ENCODE data around the gene SPATA3. TPM values are rescaled to one million over a fixed set of nuclear protein-coding genes. Genes with fewer than 3 reads are reported as not detected.

SPATA3 gene
- total RNA-seq, 1 experiment from 2014 or later, result not detected

- H3K36me3 ChIP-seq (ENCODE audit: low read depth, low read length), result no peaks in the 10 kb centered on the region
- no peaks in the 10 kb centered on the region for H3K9me2 ChIP-seq (replicated peaks; ENCODE audit: low read length)
- H3K79me2 ChIP-seq (ENCODE audit: low read length), result no peaks in the 10 kb centered on the region
- CTCF ChIA-PET, result no interaction called here
- H3K27ac ChIP-seq (ENCODE audit: low read length), result no peak overlapping the region
- no peak for ATAC-seq
- intact Hi-C loops (cut with micrococcal nuclease), result no loop called here
- no peak for TF ChIP-seq EZH2 (IDR thresholded peaks at IDR 0.05; ENCODE audit: low read length, unreplicated experiment)
- TF ChIP-seq EZH2phosphoT487 (IDR thresholded peaks at IDR 0.05; ENCODE audit: borderline replicate concordance, low read length), result no peak
- TF ChIP-seq, protein P1, sequence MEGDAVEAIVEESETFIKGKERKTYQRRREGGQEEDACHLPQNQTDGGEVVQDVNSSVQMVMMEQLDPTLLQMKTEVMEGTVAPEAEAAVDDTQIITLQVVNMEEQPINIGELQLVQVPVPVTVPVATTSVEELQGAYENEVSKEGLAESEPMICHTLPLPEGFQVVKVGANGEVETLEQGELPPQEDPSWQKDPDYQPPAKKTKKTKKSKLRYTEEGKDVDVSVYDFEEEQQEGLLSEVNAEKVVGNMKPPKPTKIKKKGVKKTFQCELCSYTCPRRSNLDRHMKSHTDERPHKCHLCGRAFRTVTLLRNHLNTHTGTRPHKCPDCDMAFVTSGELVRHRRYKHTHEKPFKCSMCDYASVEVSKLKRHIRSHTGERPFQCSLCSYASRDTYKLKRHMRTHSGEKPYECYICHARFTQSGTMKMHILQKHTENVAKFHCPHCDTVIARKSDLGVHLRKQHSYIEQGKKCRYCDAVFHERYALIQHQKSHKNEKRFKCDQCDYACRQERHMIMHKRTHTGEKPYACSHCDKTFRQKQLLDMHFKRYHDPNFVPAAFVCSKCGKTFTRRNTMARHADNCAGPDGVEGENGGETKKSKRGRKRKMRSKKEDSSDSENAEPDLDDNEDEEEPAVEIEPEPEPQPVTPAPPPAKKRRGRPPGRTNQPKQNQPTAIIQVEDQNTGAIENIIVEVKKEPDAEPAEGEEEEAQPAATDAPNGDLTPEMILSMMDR (conservative IDR thresholded peaks at IDR 0.05; ENCODE audit: low read depth, low read length), result no peak
- H3K9ac ChIP-seq (ENCODE audit: low read length), result no peak overlapping the region
- no peak overlapping the region for H2AFZ ChIP-seq (ENCODE audit: low read length)
- no peaks in the 10 kb centered on the region for H3F3A ChIP-seq (ENCODE audit: low read length, unreplicated experiment)
- no peaks in the 10 kb centered on the region for H4K20me1 ChIP-seq (ENCODE audit: low read length)
- no peak for DNase-seq
- H3K4me2 ChIP-seq (ENCODE audit: low read length), result no peak overlapping the region
- POLR2A ChIA-PET (ENCODE audit: unreplicated experiment), result no interaction called here
- H3K4me3 ChIP-seq (ENCODE audit: low read length), result no peak overlapping the region
- H3K27me3 ChIP-seq (ENCODE audit: low read length), result peaks cover 3% of the 10 kb centered on the region
- no TSS peak for BruUV-seq (replicated peaks)
- H3K4me1 ChIP-seq (ENCODE audit: insufficient read depth, low read length), result no peaks in the 10 kb centered on the region
- no peaks in the 10 kb centered on the region for H3K9me3 ChIP-seq (ENCODE audit: low read length)
Observed at GRCh38 chr2:231007286-231008098, 11.6 kb downstream of the SPATA3 start.

DNA sequence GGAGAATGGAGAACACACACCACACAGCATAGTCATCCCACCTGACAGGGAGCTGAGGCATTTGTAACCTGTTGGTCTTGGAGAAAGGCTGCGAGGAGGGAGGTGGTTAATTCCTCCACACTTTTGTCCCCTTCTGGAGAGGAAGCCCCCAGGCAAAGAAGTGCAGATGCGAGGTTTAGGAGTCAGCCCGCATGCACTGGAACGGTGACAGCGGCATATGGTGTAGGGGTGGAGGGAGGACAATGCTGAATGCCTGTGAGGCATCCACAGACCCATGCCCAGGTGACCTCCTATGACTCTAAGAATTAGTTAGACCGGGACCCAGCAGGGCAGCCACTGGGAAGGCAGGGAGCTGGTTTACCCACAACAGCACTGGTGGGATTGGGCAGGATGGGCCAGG, 12.2 kb downstream of the SPATA3 start:
- no peaks in the 10 kb centered on the region for H3K36me3 ChIP-seq (ENCODE audit: low read depth, low read length)
- H3K9ac ChIP-seq (ENCODE audit: low read length), result no peak overlapping the region
- no peak overlapping the region for H2AFZ ChIP-seq (ENCODE audit: low read length)
- H3K4me3 ChIP-seq (ENCODE audit: low read length), result no peak overlapping the region
- TF ChIP-seq EZH2 (IDR thresholded peaks at IDR 0.05; ENCODE audit: low read length, unreplicated experiment) (no peak), EZH2phosphoT487 (IDR thresholded peaks at IDR 0.05; ENCODE audit: borderline replicate concordance, low read length) (no peak)
- TF ChIP-seq, protein P1 (conservative IDR thresholded peaks at IDR 0.05; ENCODE audit: low read depth, low read length), result no peak
- no peaks in the 10 kb centered on the region for H3K4me1 ChIP-seq (ENCODE audit: insufficient read depth, low read length)
- no peaks in the 10 kb centered on the region for H3K9me2 ChIP-seq (replicated peaks; ENCODE audit: low read length)
- no TSS peak for BruUV-seq (replicated peaks)
- H3K4me2 ChIP-seq (ENCODE audit: low read length), result no peak overlapping the region
- POLR2A ChIA-PET (ENCODE audit: unreplicated experiment), result no interaction called here
- no peaks in the 10 kb centered on the region for H3K9me3 ChIP-seq (ENCODE audit: low read length)
- no peak for ATAC-seq
- DNase-seq, result no peak
- CTCF ChIA-PET, result no interaction called here
- intact Hi-C loops (cut with micrococcal nuclease), result no loop called here
- H3K27ac ChIP-seq (ENCODE audit: low read length), result no peak overlapping the region
- no peaks in the 10 kb centered on the region for H3F3A ChIP-seq (ENCODE audit: low read length, unreplicated experiment)
- peaks cover 6% of the 10 kb centered on the region for H3K27me3 ChIP-seq (ENCODE audit: low read length)
- no peaks in the 10 kb centered on the region for H4K20me1 ChIP-seq (ENCODE audit: low read length)
- H3K79me2 ChIP-seq (ENCODE audit: low read length), result no peaks in the 10 kb centered on the region

DNA sequence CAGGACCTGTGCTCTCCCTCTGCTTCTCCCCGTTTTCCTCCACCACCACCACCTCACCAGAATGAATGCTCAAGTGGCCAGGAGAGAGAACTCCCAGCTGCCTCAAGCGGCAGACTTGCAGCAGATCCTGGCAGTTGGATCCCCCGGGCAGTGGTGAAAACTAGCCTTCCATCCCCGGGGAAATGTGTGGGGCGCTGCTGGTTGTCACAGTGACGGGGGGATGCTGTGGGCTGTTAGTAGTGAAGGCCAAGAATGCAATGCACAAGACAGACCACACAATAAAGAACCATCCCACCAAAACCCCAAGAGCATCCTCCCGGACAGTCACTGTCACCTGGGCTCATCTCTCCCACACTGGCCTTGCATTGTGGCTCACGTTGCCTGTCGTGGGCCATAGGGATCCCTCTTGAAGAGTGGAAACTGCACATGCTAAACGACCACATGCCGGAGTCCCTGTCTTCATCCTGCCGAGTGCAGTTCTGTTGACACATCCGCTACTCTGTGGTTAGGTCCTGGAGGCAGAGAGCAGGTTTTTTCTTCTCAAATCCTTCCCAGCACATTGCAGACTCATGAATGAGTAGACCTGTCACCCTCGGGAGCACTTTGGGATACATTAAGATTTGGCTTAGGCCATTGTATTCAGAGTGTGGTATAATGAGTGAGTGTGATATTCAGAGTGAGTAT, 13.5 kb downstream of the SPATA3 start:
- no peak overlapping the region for H3K4me3 ChIP-seq (ENCODE audit: low read length)
- peaks cover 6% of the 10 kb centered on the region for H3K27me3 ChIP-seq (ENCODE audit: low read length)
- H2AFZ ChIP-seq (ENCODE audit: low read length), result no peak overlapping the region
- H3K79me2 ChIP-seq (ENCODE audit: low read length), result no peaks in the 10 kb centered on the region
- H3K9me3 ChIP-seq (ENCODE audit: low read length), result no peaks in the 10 kb centered on the region
- no peak overlapping the region for H3K9ac ChIP-seq (ENCODE audit: low read length)
- no peaks in the 10 kb centered on the region for H3F3A ChIP-seq (ENCODE audit: low read length, unreplicated experiment)
- TF ChIP-seq EZH2 (IDR thresholded peaks at IDR 0.05; ENCODE audit: low read length, unreplicated experiment), result no peak
- TF ChIP-seq, protein P1 (conservative IDR thresholded peaks at IDR 0.05; ENCODE audit: low read depth, low read length), result no peak
- no peak for TF ChIP-seq EZH2phosphoT487 (IDR thresholded peaks at IDR 0.05; ENCODE audit: borderline replicate concordance, low read length)
- H3K27ac ChIP-seq (ENCODE audit: low read length), result no peak overlapping the region
- ChIA-PET POLR2A (ENCODE audit: unreplicated experiment) (no interaction called here), CTCF (no interaction called here)
- DNase-seq, result no peak
- H3K4me1 ChIP-seq (ENCODE audit: insufficient read depth, low read length), result no peaks in the 10 kb centered on the region
- ATAC-seq, result no peak
- no peaks in the 10 kb centered on the region for H3K9me2 ChIP-seq (replicated peaks; ENCODE audit: low read length)
- no peaks in the 10 kb centered on the region for H3K36me3 ChIP-seq (ENCODE audit: low read depth, low read length)
- intact Hi-C loops (cut with micrococcal nuclease), result no loop called here
- no peaks in the 10 kb centered on the region for H4K20me1 ChIP-seq (ENCODE audit: low read length)
- BruUV-seq (replicated peaks), result no TSS peak
- H3K4me2 ChIP-seq (ENCODE audit: low read length), result no peak overlapping the region

Measured in PC-3 (cell line).